ENCODE data around the gene GTF3A.

DNA sequence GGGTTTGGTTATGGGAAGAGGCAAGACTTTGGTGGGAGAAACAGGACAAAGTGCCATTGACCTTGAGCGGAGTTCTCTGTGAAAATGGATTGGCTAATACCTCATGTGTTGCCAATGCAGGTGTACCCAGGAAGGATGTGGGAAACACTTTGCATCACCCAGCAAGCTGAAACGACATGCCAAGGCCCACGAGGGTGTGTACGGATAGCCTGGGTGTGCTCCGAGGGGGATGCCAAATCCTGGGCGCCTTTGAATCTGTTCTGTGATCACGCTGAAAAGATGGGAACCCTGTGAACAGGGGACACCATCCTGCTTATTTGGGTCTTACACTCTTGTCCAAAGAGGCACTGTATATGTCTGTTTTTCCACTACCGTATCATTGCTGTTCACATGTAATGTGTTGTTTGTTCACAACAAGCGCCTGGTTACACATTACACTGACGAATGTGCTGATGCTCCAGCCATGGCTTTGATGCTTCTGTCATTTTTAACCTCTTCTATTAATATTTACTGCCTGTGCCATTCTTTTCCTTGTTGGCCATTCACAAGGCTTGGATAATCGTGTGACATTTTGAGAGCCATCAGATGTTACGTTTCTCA lies 8.3 kb downstream of the GTF3A start:
- TF ChIP-seq POLR2A (IDR thresholded peaks at IDR 0.05; ENCODE audit: borderline replicate concordance, extremely low read depth, insufficient read depth, insufficient read length) (no peak), CEBPB (IDR thresholded peaks at IDR 0.05; ENCODE audit: low read depth) (no peak)
- TF ChIP-seq, protein P1, sequence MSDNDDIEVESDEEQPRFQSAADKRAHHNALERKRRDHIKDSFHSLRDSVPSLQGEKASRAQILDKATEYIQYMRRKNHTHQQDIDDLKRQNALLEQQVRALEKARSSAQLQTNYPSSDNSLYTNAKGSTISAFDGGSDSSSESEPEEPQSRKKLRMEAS (IDR thresholded peaks at IDR 0.05): no peak
- TF ChIP-seq, protein P2, sequence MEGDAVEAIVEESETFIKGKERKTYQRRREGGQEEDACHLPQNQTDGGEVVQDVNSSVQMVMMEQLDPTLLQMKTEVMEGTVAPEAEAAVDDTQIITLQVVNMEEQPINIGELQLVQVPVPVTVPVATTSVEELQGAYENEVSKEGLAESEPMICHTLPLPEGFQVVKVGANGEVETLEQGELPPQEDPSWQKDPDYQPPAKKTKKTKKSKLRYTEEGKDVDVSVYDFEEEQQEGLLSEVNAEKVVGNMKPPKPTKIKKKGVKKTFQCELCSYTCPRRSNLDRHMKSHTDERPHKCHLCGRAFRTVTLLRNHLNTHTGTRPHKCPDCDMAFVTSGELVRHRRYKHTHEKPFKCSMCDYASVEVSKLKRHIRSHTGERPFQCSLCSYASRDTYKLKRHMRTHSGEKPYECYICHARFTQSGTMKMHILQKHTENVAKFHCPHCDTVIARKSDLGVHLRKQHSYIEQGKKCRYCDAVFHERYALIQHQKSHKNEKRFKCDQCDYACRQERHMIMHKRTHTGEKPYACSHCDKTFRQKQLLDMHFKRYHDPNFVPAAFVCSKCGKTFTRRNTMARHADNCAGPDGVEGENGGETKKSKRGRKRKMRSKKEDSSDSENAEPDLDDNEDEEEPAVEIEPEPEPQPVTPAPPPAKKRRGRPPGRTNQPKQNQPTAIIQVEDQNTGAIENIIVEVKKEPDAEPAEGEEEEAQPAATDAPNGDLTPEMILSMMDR (IDR thresholded peaks at IDR 0.05 in 2 of 3, conservative IDR thresholded peaks at IDR 0.05 in 1 of 3; ENCODE audit: borderline replicate concordance in 1 of 3, insufficient read depth in 1 of 3, low read depth in 2 of 3, low read length in 2 of 3): no peak

Data from HCT116 (cell line).